ENCODE results near the gene ADAMTS2. TPM values are rescaled to one million over a fixed set of nuclear protein-coding genes. Genes with fewer than 3 reads are reported as not detected.

Gene ADAMTS2
- total RNA-seq, 2 experiments from 2014 or later: not detected

DNA sequence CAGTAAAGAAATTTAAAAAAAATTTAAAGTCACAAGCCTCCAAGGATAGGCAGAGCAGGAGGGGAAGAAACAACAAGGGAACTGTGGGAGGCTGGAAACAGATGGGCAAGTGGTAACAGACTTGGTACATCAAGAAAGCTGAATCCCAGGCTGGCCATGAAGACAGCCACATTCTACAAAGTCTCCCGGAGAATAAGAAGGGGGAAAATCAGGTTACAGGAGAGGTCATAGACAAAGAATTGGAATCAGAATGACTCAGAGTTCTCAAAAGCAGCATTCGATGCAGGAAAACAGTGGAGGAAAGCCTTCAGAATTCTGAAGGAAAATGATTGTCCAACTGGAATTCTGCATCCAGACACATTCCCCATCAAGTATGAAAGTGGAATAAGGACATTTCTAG is 129.7 kb downstream of the ADAMTS2 start:
- ChIA-PET CTCF (no interaction called here), POLR2A (no interaction called here)
- ATAC-seq (ENCODE audit: poor library complexity) (no peak), DNase-seq (no peak)
- Mint-ChIP-seq H3K27me3 (no peaks in the 10 kb centered on the region), H3K4me3 (no peak overlapping the region), H3K4me1 (ENCODE audit: low read depth) (no peaks in the 10 kb centered on the region), H3K36me3 (ENCODE audit: low read depth) (no peaks in the 10 kb centered on the region), H3K27ac (no peak overlapping the region), H3K9me3 (no peaks in the 10 kb centered on the region)
- Histone ChIP-seq H3K9me3 (ENCODE audit: control insufficient read depth in 1 of 2, insufficient read depth in 1 of 2, low read length in 2 of 2) (no peaks in the 10 kb centered on the region), H3K4me3 (ENCODE audit: low read length) (no peak overlapping the region), H3K4me1 (ENCODE audit: insufficient read depth, low read length) (no peaks in the 10 kb centered on the region), H3K36me3 (ENCODE audit: insufficient read depth, low read length) (no peaks in the 10 kb centered on the region), H3K27ac (ENCODE audit: low read depth in 1 of 2, low read length in 2 of 2) (no peak overlapping the region), H3K27me3 (ENCODE audit: control insufficient read depth in 1 of 2, insufficient read depth in 2 of 2, low read length in 2 of 2) (no peaks in the 10 kb centered on the region)
- TF ChIP-seq CTCF (IDR thresholded peaks at IDR 0.05): no peak
- intact Hi-C loops (cut with DNase I, micrococcal nuclease): no loop called here

DNA sequence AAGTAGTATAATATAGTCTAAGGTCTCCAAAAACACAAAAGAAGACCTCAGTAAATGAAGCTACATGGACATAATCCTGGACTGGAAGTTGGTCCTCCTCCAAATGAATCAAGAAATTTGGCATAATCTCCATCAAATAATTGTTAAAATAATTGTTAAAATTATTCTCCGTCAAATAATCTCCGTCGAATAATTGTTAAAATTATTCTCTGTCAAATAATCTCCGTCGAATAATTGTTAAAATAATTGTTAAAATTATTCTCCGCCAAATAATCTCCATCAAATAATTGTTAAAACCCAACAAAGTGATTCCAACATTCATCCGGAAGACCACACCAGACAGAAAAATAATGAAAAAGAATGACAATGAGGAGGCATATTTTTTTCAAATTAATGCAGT is 130.6 kb downstream of the ADAMTS2 start:
- Histone ChIP-seq H3K27me3 (ENCODE audit: control insufficient read depth in 1 of 2, insufficient read depth in 2 of 2, low read length in 2 of 2) (no peaks in the 10 kb centered on the region), H3K4me3 (ENCODE audit: low read length) (no peak overlapping the region), H3K9me3 (ENCODE audit: control insufficient read depth in 1 of 2, insufficient read depth in 1 of 2, low read length in 2 of 2) (peaks cover 0 to 3% of the 10 kb centered on the region in 2 experiments), H3K27ac (ENCODE audit: low read depth in 1 of 2, low read length in 2 of 2) (no peak overlapping the region), H3K36me3 (ENCODE audit: insufficient read depth, low read length) (no peaks in the 10 kb centered on the region), H3K4me1 (ENCODE audit: insufficient read depth, low read length) (no peaks in the 10 kb centered on the region)
- no peak overlapping the region for H3K4me3 Mint-ChIP-seq
- H3K4me1 Mint-ChIP-seq (ENCODE audit: low read depth): no peaks in the 10 kb centered on the region
- H3K9me3 Mint-ChIP-seq: no peaks in the 10 kb centered on the region
- TF ChIP-seq CTCF (IDR thresholded peaks at IDR 0.05): no peak
- no peaks in the 10 kb centered on the region for H3K36me3 Mint-ChIP-seq (ENCODE audit: low read depth)
- CTCF ChIA-PET: no interaction called here
- H3K27me3 Mint-ChIP-seq: no peaks in the 10 kb centered on the region
- POLR2A ChIA-PET: no interaction called here
- DNase-seq (no peak), ATAC-seq (ENCODE audit: poor library complexity) (no peak)
- intact Hi-C loops (cut with DNase I, micrococcal nuclease): no loop called here
- H3K27ac Mint-ChIP-seq: no peak overlapping the region

GRCh38 chr5:179212870-179213269 is 132.4 kb downstream of the ADAMTS2 start:
- no peak overlapping the region for H3K4me3 Mint-ChIP-seq
- TF ChIP-seq CTCF (IDR thresholded peaks at IDR 0.05): no peak
- no peak overlapping the region for H3K27ac Mint-ChIP-seq
- no peak overlapping the region for H3K27ac ChIP-seq (ENCODE audit: low read depth in 1 of 2, low read length in 2 of 2)
- DNase-seq (no peak), ATAC-seq (ENCODE audit: poor library complexity) (no peak)
- no peaks in the 10 kb centered on the region for H3K4me1 ChIP-seq (ENCODE audit: insufficient read depth, low read length)
- H3K36me3 Mint-ChIP-seq (ENCODE audit: low read depth): no peaks in the 10 kb centered on the region
- no peaks in the 10 kb centered on the region for H3K4me1 Mint-ChIP-seq (ENCODE audit: low read depth)
- ChIA-PET POLR2A (no interaction called here), CTCF (no interaction called here)
- H3K36me3 ChIP-seq (ENCODE audit: insufficient read depth, low read length): no peaks in the 10 kb centered on the region
- no peaks in the 10 kb centered on the region for H3K9me3 Mint-ChIP-seq
- intact Hi-C loops (cut with DNase I, micrococcal nuclease): no loop called here
- no peak overlapping the region for H3K4me3 ChIP-seq (ENCODE audit: low read length)
- H3K9me3 ChIP-seq (ENCODE audit: control insufficient read depth in 1 of 2, insufficient read depth in 1 of 2, low read length in 2 of 2): peaks cover 0 to 3% of the 10 kb centered on the region in 2 experiments
- no peaks in the 10 kb centered on the region for H3K27me3 ChIP-seq (ENCODE audit: control insufficient read depth in 1 of 2, insufficient read depth in 2 of 2, low read length in 2 of 2)
- H3K27me3 Mint-ChIP-seq: no peaks in the 10 kb centered on the region
